SK-N-MC (cell line): Measurements from ENCODE around the gene HYAL2.

Experiments
- EZH2 ChIP-seq: fragments of 200-600 bp; sonication (generic); IDR thresholded peaks from one replicate; pipeline ENCODE4 v1.6.1; 2017; ENCODE audit warnings: antibody characterized with exemption
- POLR2AphosphoS5 ChIP-seq: IDR thresholded peaks from 2 replicates; pipeline ENCODE4 v1.6.1; 2012; ENCODE audit warnings: mild to moderate bottlenecking, low read depth, low read length, borderline replicate concordance

DNA sequence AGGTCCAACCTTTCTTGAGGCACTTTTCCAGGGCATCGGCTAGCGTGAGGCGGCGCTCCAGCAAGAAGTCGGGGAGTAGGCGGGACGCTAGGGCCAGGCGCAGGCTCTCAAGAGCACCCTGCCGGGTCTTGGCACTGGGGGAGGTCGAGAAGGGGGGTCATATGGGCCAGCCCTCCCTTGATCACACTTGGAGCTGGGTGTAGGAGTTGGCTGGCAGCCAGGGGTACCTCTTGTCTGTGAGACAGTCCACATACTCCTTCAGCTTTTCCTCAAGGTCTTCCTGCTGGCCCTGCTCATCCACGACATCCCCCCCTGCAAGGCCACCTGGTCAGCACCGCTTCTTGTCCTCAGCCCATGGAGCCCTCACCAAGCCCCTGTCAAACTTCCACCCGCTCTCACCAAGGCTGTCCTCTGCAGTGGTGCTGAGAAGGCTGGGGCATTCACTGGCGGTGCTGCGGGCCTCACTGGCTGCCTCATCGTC lies 32.3 kb downstream of the HYAL2 start:
- TF ChIP-seq EZH2 (no peak), POLR2AphosphoS5 (no peak)
